SK-N-MC (cell line): Measurements from ENCODE around the gene THADA.

Experiments
- EZH2 ChIP-seq: fragments of 200-600 bp; sonication (generic); IDR thresholded peaks from one replicate; pipeline ENCODE4 v1.6.1; 2017; ENCODE audit warnings: antibody characterized with exemption
- FOXP2 ChIP-seq: optimal IDR thresholded peaks from 2 replicates; pipeline ENCODE3; 2011; ENCODE audit warnings: mild to moderate bottlenecking, moderate library complexity; ENCODE audit not compliant: insufficient read depth; ENCODE audit errors: extremely low read length, control extremely low read depth
- POLR2AphosphoS5 ChIP-seq: IDR thresholded peaks from 2 replicates; pipeline ENCODE4 v1.6.1; 2012; ENCODE audit warnings: mild to moderate bottlenecking, low read depth, low read length, borderline replicate concordance

DNA sequence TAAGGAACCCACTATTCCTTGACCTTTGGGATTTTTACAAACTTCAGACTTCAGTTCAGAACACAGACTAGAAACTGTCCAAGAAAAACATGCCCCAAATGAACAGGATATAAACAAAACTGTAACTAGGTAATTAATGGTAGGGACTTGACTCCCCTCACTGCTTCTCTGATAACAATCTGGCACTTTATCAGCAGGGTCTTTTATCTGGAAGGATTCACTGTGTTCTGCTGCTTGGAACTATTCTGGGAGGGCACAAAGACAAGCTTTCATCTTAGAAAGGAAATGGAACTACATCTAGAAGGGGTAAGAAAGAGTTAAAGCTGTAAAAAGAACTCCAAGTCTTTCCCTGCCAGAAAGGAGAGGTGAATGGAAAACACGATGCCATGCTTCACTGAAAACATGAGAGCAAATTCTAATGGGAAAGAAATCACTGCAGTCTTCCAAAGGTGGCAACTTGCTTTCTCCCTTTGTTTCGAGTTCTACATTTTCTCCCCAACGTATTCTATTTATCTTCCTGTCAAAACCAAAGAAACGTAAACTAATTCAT lies 181.2 kb downstream of the THADA start:
- TF ChIP-seq EZH2 (no peak), POLR2AphosphoS5 (no peak), FOXP2 (no peak)
